ENCODE data around the gene KRT26. TPM values are rescaled to one million over a fixed set of nuclear protein-coding genes. Genes with fewer than 3 reads are reported as not detected.

Gene KRT26
- total and polyA plus RNA-seq, 8 donors, result not detected

DNA sequence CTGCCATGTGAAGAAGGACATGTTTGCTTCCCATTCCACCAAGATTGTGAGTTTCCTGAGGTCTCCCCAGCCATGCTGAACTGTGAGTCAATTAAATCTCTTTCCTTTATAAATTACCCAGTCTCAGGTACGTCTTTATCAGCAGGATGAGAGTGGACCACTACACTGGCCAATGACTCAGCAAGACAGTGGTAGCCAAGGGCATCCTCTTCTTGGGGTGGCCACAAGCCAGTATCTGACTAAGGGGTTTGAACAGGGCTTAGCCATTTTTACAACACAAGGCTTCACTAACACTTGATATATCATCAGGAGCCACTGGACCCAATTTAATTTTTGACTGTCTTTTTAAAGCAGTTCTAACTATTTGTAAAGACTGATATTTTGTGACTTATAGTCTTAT, 47.3 kb downstream of the KRT26 start:
- Histone ChIP-seq H3K27ac (no peak overlapping the region), H3K9me3 (no peaks in the 10 kb centered on the region), H3K4me1 (peaks cover 0 to 4% of the 10 kb centered on the region in 2 donors), H3K36me3 (no peaks in the 10 kb centered on the region), H3K4me3 (no peak overlapping the region), H3K27me3 (no peaks in the 10 kb centered on the region)
- ATAC-seq (no peak), DNase-seq (no peak)
- TF ChIP-seq CTCF (IDR thresholded peaks at IDR 0.05), result no peak
- intact Hi-C loops (cut with DNase I), result no loop called here

DNA sequence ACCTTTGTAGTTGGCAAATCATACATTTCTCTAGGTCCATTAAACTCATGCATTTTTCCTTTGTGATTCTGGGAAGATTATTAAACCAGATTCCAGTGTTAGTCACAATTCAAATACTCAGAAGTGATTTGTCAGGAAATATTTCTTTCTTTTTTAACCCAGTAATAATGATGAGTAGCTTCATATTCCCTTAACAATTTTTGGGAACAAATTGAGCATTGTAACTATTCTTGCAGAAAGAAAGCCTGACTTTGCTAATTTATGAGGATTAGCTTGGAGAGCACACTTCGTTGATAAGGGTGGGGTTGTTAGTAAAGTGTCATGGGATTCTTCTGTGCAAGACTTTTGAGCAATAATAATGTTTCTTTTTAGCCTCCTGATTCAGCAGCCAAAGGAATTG, 49.8 kb downstream of the KRT26 start:
- intact Hi-C loops (cut with DNase I), result no loop called here
- Histone ChIP-seq H3K4me3 (no peak overlapping the region), H3K27ac (no peak overlapping the region), H3K27me3 (no peaks in the 10 kb centered on the region), H3K36me3 (no peaks in the 10 kb centered on the region), H3K4me1 (peaks cover 0 to 2% of the 10 kb centered on the region in 2 donors), H3K9me3 (no peaks in the 10 kb centered on the region)
- ATAC-seq (no peak), DNase-seq (no peak)
- no peak for TF ChIP-seq CTCF (IDR thresholded peaks at IDR 0.05)

- no peaks in the 10 kb centered on the region for H3K4me1 ChIP-seq
- DNase-seq (no peak), ATAC-seq (no peak)
- no peaks in the 10 kb centered on the region for H3K27me3 ChIP-seq
- no peak overlapping the region for H3K4me3 ChIP-seq
- no peaks in the 10 kb centered on the region for H3K9me3 ChIP-seq
- TF ChIP-seq CTCF (IDR thresholded peaks at IDR 0.05), result no peak
- intact Hi-C loops (cut with DNase I), result no loop called here
- H3K27ac ChIP-seq, result no peak overlapping the region
- H3K36me3 ChIP-seq, result no peaks in the 10 kb centered on the region
These were observed 51.1 kb downstream of the KRT26 start for GRCh38 chr17:40720899-40721298.

- intact Hi-C loops (cut with DNase I), result no loop called here
- H3K36me3 ChIP-seq, result no peaks in the 10 kb centered on the region
- H3K4me1 ChIP-seq, result no peaks in the 10 kb centered on the region
- no peak for TF ChIP-seq CTCF (IDR thresholded peaks at IDR 0.05)
- H3K9me3 ChIP-seq, result no peaks in the 10 kb centered on the region
- DNase-seq (no peak), ATAC-seq (no peak)
- H3K27ac ChIP-seq, result no peak overlapping the region
- H3K27me3 ChIP-seq, result peaks cover 0 to 4% of the 10 kb centered on the region in 2 donors
- H3K4me3 ChIP-seq, result no peak overlapping the region
These were observed 53.1 kb downstream of the KRT26 start for GRCh38 chr17:40718930-40719329.

- H3K27ac ChIP-seq, result no peak overlapping the region
- no peak overlapping the region for H3K4me3 ChIP-seq
- no peaks in the 10 kb centered on the region for H3K36me3 ChIP-seq
- no peak for TF ChIP-seq CTCF (IDR thresholded peaks at IDR 0.05)
- intact Hi-C loops (cut with DNase I), result no loop called here
- DNase-seq (no peak), ATAC-seq (no peak)
- H3K27me3 ChIP-seq, result peaks cover 0 to 4% of the 10 kb centered on the region in 2 donors
- no peaks in the 10 kb centered on the region for H3K4me1 ChIP-seq
- no peaks in the 10 kb centered on the region for H3K9me3 ChIP-seq
These were observed 54.2 kb downstream of the KRT26 start for GRCh38 chr17:40717776-40718175.

Other genes starting within 250 kb of the KRT26 start
- 1 to 10 TPM in 1 of 2 donors, under 1 TPM in 1; 0.35 to 1.6 TPM for gene CCR7, start 206.7 kb downstream of the KRT26 start, total RNA-seq
- 1 to 10 TPM in 2 of 6 donors, under 1 TPM in 4; 0.48 to 1.3 (median 0.79) TPM for gene CCR7, start 206.7 kb downstream of the KRT26 start, polyA plus RNA-seq (ENCODE audit: insufficient read length in 6 of 6)
- gene SMARCE1, start 124.4 kb downstream of the KRT26 start, total RNA-seq, result 10 to 100 TPM; 83.9 to 87.6 TPM
- 100 to 1,000 TPM; 217 to 262 (median 235) TPM for gene SMARCE1, start 124.4 kb downstream of the KRT26 start, polyA plus RNA-seq (ENCODE audit: insufficient read length in 6 of 6)
- gene KRT222, start 107.0 kb downstream of the KRT26 start, total RNA-seq, result under 1 TPM in 1 of 2 donors, not detected in 1; 0.55 TPM
- under 1 TPM; 0.21 to 0.61 (median 0.37) TPM for gene KRT222, start 107.0 kb downstream of the KRT26 start, polyA plus RNA-seq (ENCODE audit: insufficient read length in 6 of 6)
- gene KRT24, start 68.4 kb downstream of the KRT26 start, total RNA-seq, result not detected
- gene KRT24, start 68.4 kb downstream of the KRT26 start, polyA plus RNA-seq (ENCODE audit: insufficient read length in 6 of 6), result not detected
- gene KRT25, start 16.9 kb downstream of the KRT26 start, total RNA-seq, result not detected
- not detected for gene KRT25, start 16.9 kb downstream of the KRT26 start, polyA plus RNA-seq (ENCODE audit: insufficient read length in 6 of 6)
- under 1 TPM; 0.44 to 0.55 TPM for gene KRT27, start 10.3 kb upstream of the KRT26 start, total RNA-seq
- gene KRT27, start 10.3 kb upstream of the KRT26 start, polyA plus RNA-seq (ENCODE audit: insufficient read length in 6 of 6), result under 1 TPM in 5 of 6 donors, not detected in 1; 0.18 to 0.64 (median 0.38) TPM
- gene KRT28, start 27.8 kb upstream of the KRT26 start, total RNA-seq, result not detected
- not detected for gene KRT28, start 27.8 kb upstream of the KRT26 start, polyA plus RNA-seq (ENCODE audit: insufficient read length in 6 of 6)
- gene KRT10, start 50.4 kb upstream of the KRT26 start, total RNA-seq, result 10 to 100 TPM; 42.0 to 43.2 TPM
- gene KRT10, start 50.4 kb upstream of the KRT26 start, polyA plus RNA-seq (ENCODE audit: insufficient read length in 6 of 6), result 10 to 100 TPM; 30.5 to 58.2 (median 41.3) TPM
- gene KRT12, start 95.0 kb upstream of the KRT26 start, total RNA-seq, result not detected
- gene KRT12, start 95.0 kb upstream of the KRT26 start, polyA plus RNA-seq (ENCODE audit: insufficient read length in 6 of 6), result under 1 TPM in 3 of 6 donors, not detected in 3; 0.10 to 0.26 (median 0.21) TPM
- gene KRT20, start 113.0 kb upstream of the KRT26 start, total RNA-seq, result not detected
- gene KRT20, start 113.0 kb upstream of the KRT26 start, polyA plus RNA-seq (ENCODE audit: insufficient read length in 6 of 6), result under 1 TPM in 2 of 6 donors, not detected in 4; 0.09 to 0.26 TPM
- gene KRT23, start 165.4 kb upstream of the KRT26 start, total RNA-seq, result 1 to 10 TPM in 1 of 2 donors, under 1 TPM in 1; 0.35 to 5.6 TPM
- under 1 TPM in 5 of 6 donors, not detected in 1; 0.09 to 0.31 (median 0.17) TPM for gene KRT23, start 165.4 kb upstream of the KRT26 start, polyA plus RNA-seq (ENCODE audit: insufficient read length in 6 of 6)
- under 1 TPM in 1 of 2 donors, not detected in 1; 0.41 TPM for gene KRT39, start 194.7 kb upstream of the KRT26 start, total RNA-seq
- not detected for gene KRT39, start 194.7 kb upstream of the KRT26 start, polyA plus RNA-seq (ENCODE audit: insufficient read length in 6 of 6)
- gene KRT40, start 212.1 kb upstream of the KRT26 start, total RNA-seq, result not detected
- gene KRT40, start 212.1 kb upstream of the KRT26 start, polyA plus RNA-seq (ENCODE audit: insufficient read length in 6 of 6), result not detected
- not detected for gene KRTAP3-3, start 222.0 kb upstream of the KRT26 start, total RNA-seq
- not detected for gene KRTAP3-3, start 222.0 kb upstream of the KRT26 start, polyA plus RNA-seq (ENCODE audit: insufficient read length in 6 of 6)
- not detected for gene KRTAP3-2, start 227.7 kb upstream of the KRT26 start, total RNA-seq
- not detected for gene KRTAP3-2, start 227.7 kb upstream of the KRT26 start, polyA plus RNA-seq (ENCODE audit: insufficient read length in 6 of 6)
- not detected for gene KRTAP3-1, start 236.9 kb upstream of the KRT26 start, total RNA-seq
- not detected for gene KRTAP3-1, start 236.9 kb upstream of the KRT26 start, polyA plus RNA-seq (ENCODE audit: insufficient read length in 6 of 6)

All from left lung (tissue), 10 donors.